ENCODE measurements around the gene C19orf67.

DNA sequence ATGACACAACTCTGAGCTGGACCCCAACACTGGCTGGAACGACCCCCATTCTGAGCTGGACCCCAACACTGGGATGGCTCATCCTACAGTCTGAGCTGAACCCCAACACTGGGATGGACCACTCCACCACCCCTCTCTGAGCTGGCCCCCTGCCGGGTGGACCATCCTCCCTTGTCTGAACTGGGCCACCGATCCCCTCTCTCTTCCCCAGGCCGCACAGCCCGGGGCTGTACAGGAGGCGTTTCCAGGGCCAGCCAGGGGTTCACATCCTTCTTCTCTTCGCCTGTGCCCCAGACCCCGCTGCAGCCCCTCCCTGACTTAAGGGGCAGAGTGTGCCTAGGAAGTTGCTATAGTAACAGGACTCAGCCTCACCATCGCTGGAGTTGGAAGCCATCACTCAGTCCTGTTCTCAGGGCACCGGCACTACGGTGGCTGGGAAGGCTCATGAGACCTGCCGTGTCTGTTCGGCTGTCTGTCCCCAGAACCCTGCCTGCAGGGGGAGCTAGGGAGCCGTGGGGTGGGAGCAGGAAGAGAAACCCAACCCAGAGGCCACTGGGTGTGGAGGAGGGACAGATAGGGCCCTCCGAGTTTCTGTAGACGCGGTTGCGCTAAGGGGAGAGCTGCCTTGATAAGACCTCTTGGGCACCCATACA, 28.3 kb upstream of the C19orf67 start:
- no peak for TF ChIP-seq POLR2A (IDR thresholded peaks at IDR 0.05)
- TF ChIP-seq, protein P1, sequence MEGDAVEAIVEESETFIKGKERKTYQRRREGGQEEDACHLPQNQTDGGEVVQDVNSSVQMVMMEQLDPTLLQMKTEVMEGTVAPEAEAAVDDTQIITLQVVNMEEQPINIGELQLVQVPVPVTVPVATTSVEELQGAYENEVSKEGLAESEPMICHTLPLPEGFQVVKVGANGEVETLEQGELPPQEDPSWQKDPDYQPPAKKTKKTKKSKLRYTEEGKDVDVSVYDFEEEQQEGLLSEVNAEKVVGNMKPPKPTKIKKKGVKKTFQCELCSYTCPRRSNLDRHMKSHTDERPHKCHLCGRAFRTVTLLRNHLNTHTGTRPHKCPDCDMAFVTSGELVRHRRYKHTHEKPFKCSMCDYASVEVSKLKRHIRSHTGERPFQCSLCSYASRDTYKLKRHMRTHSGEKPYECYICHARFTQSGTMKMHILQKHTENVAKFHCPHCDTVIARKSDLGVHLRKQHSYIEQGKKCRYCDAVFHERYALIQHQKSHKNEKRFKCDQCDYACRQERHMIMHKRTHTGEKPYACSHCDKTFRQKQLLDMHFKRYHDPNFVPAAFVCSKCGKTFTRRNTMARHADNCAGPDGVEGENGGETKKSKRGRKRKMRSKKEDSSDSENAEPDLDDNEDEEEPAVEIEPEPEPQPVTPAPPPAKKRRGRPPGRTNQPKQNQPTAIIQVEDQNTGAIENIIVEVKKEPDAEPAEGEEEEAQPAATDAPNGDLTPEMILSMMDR (IDR thresholded peaks at IDR 0.05 in 4 of 5, conservative IDR thresholded peaks at IDR 0.05 in 1 of 5), result peak; percentile 63 to 93 (median 71)
